NCI-H82 (cell line): ENCODE results near the gene XRRA1.
"Not testable (repeated sequence)": the region's sequence is repeated elsewhere in the genome, so short reads cannot be mapped to it uniquely, and the experiment has no call there.

Source experiments
- DNase-seq: peaks from one replicate; lab custom pipeline; 2025; lab: John Stamatoyannopoulos, UW

Gene XRRA1

GRCh38 chr11:74948898-74949752 lies at the start of gene XRRA1, which contains the start of gene SPCS2:
Gene XRRA1 (minus strand): TSS chr11:74949091. CDS start chr11:74940878, 8,213 bp downstream.
Gene SPCS2 (plus strand): TSS chr11:74949266. CDS start chr11:74949286, 20 bp downstream.
- DNase-seq, result peak; percentile 97

GRCh38 chr11:74992852-74993251 lies 44.0 kb upstream of the XRRA1 start:
- DNase-seq, result no peak

- peak; percentile 2 for DNase-seq
These were observed 42.0 kb upstream of the XRRA1 start for GRCh38 chr11:74990941-74991340.

GRCh38 chr11:74990150-74990549 lies 41.3 kb upstream of the XRRA1 start:
- not testable (repeated sequence) for DNase-seq

GRCh38 chr11:74989260-74989638 lies 40.4 kb upstream of the XRRA1 start:
- peak; percentile 39 for DNase-seq

DNA sequence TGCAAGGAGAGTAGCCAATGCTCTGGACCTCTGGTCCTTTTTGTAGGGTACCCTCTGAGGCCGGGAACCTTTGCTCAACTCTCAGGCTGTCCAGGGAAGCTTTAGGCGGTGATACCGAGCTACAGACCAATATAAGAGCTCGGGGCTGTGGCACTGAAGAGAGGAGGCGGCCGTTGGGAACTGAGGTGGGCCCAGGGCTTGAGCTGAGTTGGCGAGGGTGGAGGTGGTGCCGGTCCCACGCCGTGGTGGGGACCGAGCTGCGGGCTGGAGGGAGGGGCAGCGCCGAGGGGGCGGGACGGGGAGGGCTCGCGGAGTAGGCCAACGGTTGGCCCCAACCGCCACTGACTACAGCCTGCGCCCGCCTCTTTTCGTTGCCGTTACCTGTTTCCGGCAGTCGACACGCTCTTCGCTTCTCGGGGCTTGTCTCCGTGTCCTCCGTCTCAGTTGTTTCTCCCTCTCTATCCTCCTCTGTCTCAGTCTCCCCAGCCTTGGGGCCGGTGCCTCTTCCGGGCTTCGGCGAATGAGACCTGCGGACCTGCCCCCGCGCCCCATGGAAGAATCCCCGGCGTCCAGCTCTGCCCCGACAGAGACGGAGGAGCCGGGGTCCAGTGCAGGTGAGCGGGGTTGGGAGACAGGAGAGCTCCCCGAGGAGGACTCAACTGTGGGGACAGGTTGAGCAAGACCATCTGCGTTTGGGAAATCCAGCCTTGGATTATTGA lies 39.8 kb upstream of the XRRA1 start, which contains the start of gene NEU3:
TSS of gene NEU3 (plus strand) at position 393 of the 719 bp plus-strand sequence. CDS start at position 521, 128 bp downstream.
- DNase-seq, result peak; percentile 92

DNA sequence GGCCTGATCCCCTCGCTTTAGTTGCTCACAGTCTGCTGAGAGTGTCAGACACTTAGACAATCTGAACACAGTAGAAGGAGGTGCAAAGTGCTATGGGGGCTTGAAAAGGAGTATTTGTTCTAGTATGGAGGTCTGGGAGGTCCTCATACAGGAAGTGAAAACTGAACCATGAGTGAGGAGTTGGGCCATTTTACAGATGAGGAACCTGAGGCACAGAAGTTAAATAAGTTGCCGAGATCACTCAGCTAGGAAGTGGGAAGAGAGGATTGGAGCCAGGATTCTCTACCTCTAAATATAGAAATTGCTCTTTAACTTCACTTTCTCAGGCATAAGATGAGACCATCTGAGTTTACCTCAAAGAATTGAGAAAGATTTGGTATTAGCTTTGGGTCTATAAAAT lies 35.8 kb upstream of the XRRA1 start:
- DNase-seq, result no peak

GRCh38 chr11:74984070-74984469 lies 35.2 kb upstream of the XRRA1 start:
- no peak for DNase-seq

DNA sequence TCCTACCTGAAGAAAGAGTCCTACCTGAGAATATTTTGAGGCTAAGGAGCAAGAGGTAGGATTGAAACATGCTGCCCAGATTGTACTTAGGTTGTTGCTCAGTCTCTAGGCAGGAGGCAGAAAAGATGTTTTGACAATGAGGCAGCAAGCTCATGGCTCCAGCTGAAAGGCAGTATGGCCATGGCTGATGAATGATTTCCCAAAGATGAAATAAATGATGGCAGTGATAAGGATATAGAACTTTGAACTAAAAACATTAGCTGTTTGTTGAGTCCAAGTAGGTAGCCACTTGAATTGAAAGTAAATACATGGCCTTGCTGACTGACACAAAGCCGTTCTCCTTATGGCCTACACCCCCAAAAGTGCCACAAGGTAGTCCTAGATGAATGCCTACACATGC lies 33.0 kb upstream of the XRRA1 start:
- DNase-seq, result no peak

DNA sequence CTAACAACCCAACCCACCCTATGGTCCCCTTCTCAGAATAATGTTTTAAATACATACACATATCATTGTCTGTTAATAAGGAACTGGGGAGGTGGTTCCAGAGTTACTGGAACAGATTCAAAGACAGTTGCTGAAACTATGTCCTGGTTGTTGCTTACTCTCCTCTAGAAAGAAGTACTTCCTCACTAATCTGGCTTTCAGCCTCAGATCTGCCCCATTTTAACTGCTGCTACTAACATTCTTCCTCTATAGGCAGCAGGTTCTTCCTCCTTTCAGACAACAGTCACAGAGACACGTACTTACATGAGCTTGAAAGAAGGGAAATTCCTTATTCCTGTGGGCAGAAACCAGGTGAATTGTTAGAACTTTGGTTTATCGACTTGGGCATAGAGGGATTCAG lies 31.7 kb upstream of the XRRA1 start:
- DNase-seq, result no peak

GRCh38 chr11:74978041-74978440 lies 29.1 kb upstream of the XRRA1 start:
- DNase-seq, result no peak

DNA sequence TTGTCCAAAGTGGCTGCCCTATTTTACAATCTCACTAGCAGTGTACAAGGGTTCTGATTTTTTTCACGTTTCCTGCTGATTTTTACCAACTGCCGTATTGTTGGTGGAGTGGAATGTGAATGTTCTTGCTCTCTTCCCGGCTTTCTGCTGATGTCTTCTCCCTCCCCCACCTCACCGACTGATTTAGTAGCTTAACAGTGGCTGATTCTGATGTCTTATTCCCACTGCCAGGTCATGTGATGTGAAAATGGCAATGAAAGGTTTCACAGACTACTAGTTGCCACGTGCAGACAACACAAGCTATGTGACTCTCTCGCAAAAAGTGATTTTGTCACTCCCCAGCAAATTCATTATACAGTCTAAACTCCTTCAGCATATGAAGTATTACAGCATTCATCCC lies 22.5 kb upstream of the XRRA1 start:
- DNase-seq, result no peak

- no peak for DNase-seq
These were observed 22.0 kb upstream of the XRRA1 start for GRCh38 chr11:74970852-74971395.

GRCh38 chr11:74966651-74967050 lies 17.8 kb upstream of the XRRA1 start:
- DNase-seq, result no peak

GRCh38 chr11:74960128-74960527 lies 11.2 kb upstream of the XRRA1 start:
- not testable (repeated sequence) for DNase-seq

GRCh38 chr11:74957937-74958629 lies 9.2 kb upstream of the XRRA1 start:
- DNase-seq, result no peak

DNA sequence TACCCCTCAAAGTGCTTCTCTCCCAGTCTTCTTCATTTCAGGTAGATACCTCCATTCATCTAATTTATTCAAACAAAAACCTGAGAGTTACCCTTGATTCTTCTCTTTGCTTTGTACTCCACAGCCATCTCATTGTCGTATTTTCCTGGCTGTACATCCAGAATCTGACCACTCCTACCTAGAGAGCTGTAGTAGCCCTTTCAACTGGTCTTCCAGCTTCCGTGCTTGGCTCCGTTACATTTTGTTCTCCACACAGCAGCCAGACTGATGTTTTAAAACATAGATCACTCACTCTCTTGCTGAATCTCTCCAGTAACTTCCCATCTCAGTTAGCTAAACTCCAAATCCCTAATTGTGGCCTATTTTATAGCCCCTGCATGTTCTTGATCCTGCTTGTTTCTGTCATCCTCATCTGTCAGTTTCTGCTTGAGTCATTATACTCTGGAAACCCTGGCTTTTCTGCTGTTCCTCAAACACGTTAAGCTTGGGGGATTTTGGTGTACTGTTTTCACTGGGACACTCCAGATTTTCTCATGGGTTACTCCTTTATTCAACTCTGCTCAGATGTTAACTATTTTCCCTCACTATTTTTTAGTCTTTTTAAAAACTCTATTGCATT lies 7.6 kb upstream of the XRRA1 start:
- no peak for DNase-seq

- no peak for DNase-seq
These were observed 5.3 kb upstream of the XRRA1 start for GRCh38 chr11:74954199-74954598.

- DNase-seq, result no peak
These were observed 4.6 kb upstream of the XRRA1 start for GRCh38 chr11:74953451-74953850.

- DNase-seq, result no peak
These were observed 3.9 kb upstream of the XRRA1 start for GRCh38 chr11:74952752-74953151.

DNA sequence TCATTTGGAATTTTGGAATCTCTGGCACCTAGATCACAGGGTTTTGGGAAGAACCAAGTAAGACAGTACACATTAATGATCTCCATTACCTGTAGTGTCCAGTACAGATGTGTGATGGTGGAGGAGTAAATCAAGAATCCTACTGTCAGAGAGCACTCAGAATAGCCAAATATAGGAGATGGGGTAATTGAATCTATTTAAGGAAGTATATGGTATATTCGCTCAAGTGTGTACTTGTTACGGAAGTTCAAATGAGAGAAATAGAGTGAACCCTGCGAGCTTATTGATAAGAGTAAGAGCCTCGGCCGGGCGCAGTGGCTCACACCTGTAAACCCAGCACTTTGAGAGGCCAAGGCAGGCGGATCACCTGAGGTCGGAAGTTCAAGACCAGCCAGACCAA lies 2.3 kb upstream of the XRRA1 start:
- DNase-seq, result no peak
